Liver (tissue), 9 donors: ENCODE measurements around the gene ERBB4. TPM values are rescaled to one million over a fixed set of nuclear protein-coding genes. Genes with fewer than 3 reads are reported as not detected.

Experiments used
- DNase-seq: peaks from one replicate; pipeline ENCODE4 v3.0.0-alpha.2; 2017; ENCODE audit warnings: low spot score
- H3K27ac ChIP-seq, 2 donors: one replicate each; pipeline ENCODE4 v1.7.0; 2013; ENCODE audit warnings: inconsistent platforms in 2 of 2, low read length in 2 of 2, control low read depth in 1 of 2, low read depth in 1 of 2, mild to moderate bottlenecking in 1 of 2
- H3K27me3 ChIP-seq, 4 donors: one replicate each; pipeline versions ENCODE4 v1.6.1 to v1.7.0; 2013; ENCODE audit warnings: low read length in 3 of 4, inconsistent platforms in 1 of 4, mild to moderate bottlenecking in 1 of 4, moderate library complexity in 1 of 4; ENCODE audit not compliant: control insufficient read depth in 4 of 4, insufficient read depth in 4 of 4
- H3K36me3 ChIP-seq, 4 donors: one replicate each; pipeline versions ENCODE4 v1.6.1 to v1.7.0; 2013; ENCODE audit warnings: low read length in 3 of 4, mild to moderate bottlenecking in 3 of 4, low read depth in 1 of 4, moderate library complexity in 1 of 4; ENCODE audit not compliant: control insufficient read depth in 4 of 4, insufficient read depth in 3 of 4
- H3K4me1 ChIP-seq, 4 donors: one replicate each; pipeline versions ENCODE4 v1.6.1 to v1.7.0; 2013; ENCODE audit warnings: low read length in 3 of 4, mild to moderate bottlenecking in 3 of 4, moderate library complexity in 1 of 4; ENCODE audit not compliant: control insufficient read depth in 4 of 4, insufficient read depth in 4 of 4
- H3K4me3 ChIP-seq, 3 donors: one replicate each; pipeline versions ENCODE4 v1.6.1 to v1.7.0; 2013; ENCODE audit warnings: low read length in 3 of 3, control low read depth in 1 of 3, low read depth in 1 of 3, mild to moderate bottlenecking in 1 of 3
- H3K9ac ChIP-seq, 2 donors: one replicate each; pipeline ENCODE4 v1.7.0; 2013; ENCODE audit warnings: low read length in 2 of 2, mild to moderate bottlenecking in 2 of 2, moderate library complexity in 2 of 2, control low read depth in 1 of 2, low read depth in 1 of 2
- H3K9me3 ChIP-seq, 4 donors: one replicate each; pipeline versions ENCODE4 v1.6.1 to v1.7.0; 2013; ENCODE audit warnings: low read length in 3 of 4; ENCODE audit not compliant: control insufficient read depth in 4 of 4
- EGR1 ChIP-seq, 2 donors: IDR thresholded peaks; 2 replicates each; pipeline ENCODE4 v1.6.1; 2016 to 2018; ENCODE audit warnings: antibody characterized with exemption in 2 of 2, low read depth in 2 of 2
- FOXA1 ChIP-seq: IDR thresholded peaks from 2 replicates; pipeline ENCODE4 v1.6.1; 2016; ENCODE audit warnings: antibody characterized with exemption
- FOXA2 ChIP-seq: IDR thresholded peaks from 2 replicates; pipeline ENCODE4 v1.6.1; 2016; ENCODE audit warnings: antibody characterized with exemption
- GABPA ChIP-seq, 2 donors: IDR thresholded peaks in 1 of 2; conservative IDR thresholded peaks in 1 of 2; 2 replicates each; pipeline ENCODE4 v1.6.1; 2016; ENCODE audit warnings: antibody characterized with exemption in 2 of 2, mild to moderate bottlenecking in 1 of 2, moderate library complexity in 1 of 2
- HNF4A ChIP-seq, 2 donors: conservative IDR thresholded peaks; 2 replicates each; pipeline ENCODE4 v1.6.1; 2016; ENCODE audit warnings: antibody characterized with exemption in 2 of 2, mild to moderate bottlenecking in 2 of 2
- HNF4G ChIP-seq: IDR thresholded peaks from 2 replicates; pipeline ENCODE4 v1.6.1; 2016; ENCODE audit warnings: antibody characterized with exemption
- JUND ChIP-seq, 2 donors: IDR thresholded peaks; 2 replicates each; pipeline ENCODE4 v1.6.1; 2016; ENCODE audit warnings: antibody characterized with exemption in 2 of 2
- NR2F2 ChIP-seq: IDR thresholded peaks from 2 replicates; pipeline ENCODE4 v1.6.1; 2016; ENCODE audit warnings: antibody characterized with exemption
- RAD21 ChIP-seq, 2 donors: IDR thresholded peaks; 2 replicates each; pipeline ENCODE4 v1.6.1; 2016; ENCODE audit warnings: antibody characterized with exemption in 2 of 2, mild to moderate bottlenecking in 2 of 2
- RXRA ChIP-seq, 2 donors: IDR thresholded peaks; 2 replicates each; pipeline ENCODE4 v1.6.1; 2017 to 2018; ENCODE audit warnings: antibody characterized with exemption in 2 of 2, mild to moderate bottlenecking in 1 of 2
- SP1 ChIP-seq: IDR thresholded peaks from 2 replicates; pipeline ENCODE4 v1.6.1; 2018; ENCODE audit warnings: antibody characterized with exemption, mild to moderate bottlenecking
- TAF1 ChIP-seq: conservative IDR thresholded peaks from 2 replicates; pipeline ENCODE4 v1.6.1; 2016; ENCODE audit warnings: antibody characterized with exemption, mild to moderate bottlenecking
- YY1 ChIP-seq: IDR thresholded peaks from 2 replicates; pipeline ENCODE4 v1.6.1; 2016; ENCODE audit warnings: antibody characterized with exemption, mild to moderate bottlenecking
- WGBS: extraction: QIAGEN DNeasy Blood & Tissue Kit; methylation state at CpG from one replicate; pipeline ENCODE4 v1.1.7; 2013; 5-methylcytosine and 5-hydroxymethylcytosine counted together
- polyA plus RNA-seq, 2 donors: library from polyadenylated mRNA; stranded (reverse) in 1 of 2; unstranded in 1 of 2; fragments of 200-250 nt in 1 of 2; fragments of >200 nt in 1 of 2; fragmentation: Nextera tagmentation in 1 of 2; extraction: Ambion mirVana in 1 of 2; gene quantifications; one replicate each; pipeline versions ENCODE4 v1.2.1 to v1.2.3, GENCODE V29; 2013 to 2015
- total RNA-seq, 2 donors: library from RNA; depleted of rRNA; stranded (reverse); fragments of >200 nt; gene quantifications; one replicate each; pipeline ENCODE4 v1.2.3, GENCODE V29; 2014
- TF ChIP-seq, protein P1 (sequence below): IDR thresholded peaks from 2 replicates; pipeline ENCODE4 v1.6.1; 2016; ENCODE audit warnings: antibody characterized with exemption, mild to moderate bottlenecking
- TF ChIP-seq, protein P2 (sequence below): IDR thresholded peaks from 2 replicates; pipeline ENCODE4 v1.6.1; 2016; ENCODE audit warnings: antibody characterized with exemption
- TF ChIP-seq, protein P3 (sequence below): IDR thresholded peaks from 2 replicates; pipeline ENCODE4 v1.6.1; 2016; ENCODE audit warnings: antibody characterized with exemption
- TF ChIP-seq, protein P4 (sequence below): IDR thresholded peaks from 2 replicates; pipeline ENCODE4 v1.6.1; 2016; ENCODE audit warnings: antibody characterized with exemption
- TF ChIP-seq, protein P5 (sequence below): fragments of 150-350 bp; IDR thresholded peaks from 2 replicates; pipeline ENCODE4 v1.5.1; 2017; ENCODE audit warnings: improper control_type of control experiment, low read depth, low read length; ENCODE audit not compliant: missing input control
- donor health status: healthy.
- donor health status: healthy.
- donor health status: healthy.
- donor health status: healthy.
- donor health status: healthy.

Gene ERBB4
- total and polyA plus RNA-seq, 4 donors: 0.03 to 0.42 TPM; not detected in 2

DNA sequence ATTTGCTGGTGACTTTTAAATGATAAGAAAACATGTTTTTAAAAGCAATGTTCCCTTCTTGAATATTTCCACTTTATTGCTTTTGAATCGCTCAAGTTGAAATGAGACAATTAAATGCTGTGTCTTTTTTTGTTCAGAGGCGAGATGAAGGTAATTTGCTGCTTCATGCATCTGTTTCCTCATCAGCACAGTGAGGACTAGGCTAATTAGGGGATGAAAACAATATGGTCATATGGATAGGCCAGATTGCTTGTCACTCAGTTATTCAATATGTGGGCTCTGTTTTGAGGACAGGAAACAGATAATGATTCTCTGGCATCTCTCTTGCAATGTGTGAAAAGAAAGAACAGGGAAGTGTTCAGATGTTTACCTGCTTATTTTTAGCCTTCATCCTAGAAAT is 61.0 kb downstream of the ERBB4 start:
- H3K27me3 ChIP-seq: no peaks in the 10 kb centered on the region
- no peak overlapping the region for H3K27ac ChIP-seq
- H3K9ac ChIP-seq: no peak overlapping the region
- no peaks in the 10 kb centered on the region for H3K4me1 ChIP-seq
- no peak overlapping the region for H3K4me3 ChIP-seq
- no peaks in the 10 kb centered on the region for H3K9me3 ChIP-seq
- no peak for DNase-seq
- WGBS: 77% methylated on average over 2 of the region's 2 CpGs
- no peaks in the 10 kb centered on the region for H3K36me3 ChIP-seq
- TF ChIP-seq HNF4A (conservative IDR thresholded peaks at IDR 0.05) (no peak), GABPA (IDR thresholded peaks at IDR 0.05 in 1 of 2, conservative IDR thresholded peaks at IDR 0.05 in 1 of 2) (no peak), RAD21 (IDR thresholded peaks at IDR 0.05) (no peak), RXRA (IDR thresholded peaks at IDR 0.05) (no peak), NR2F2 (no peak), FOXA1 (no peak), TAF1 (no peak), HNF4G (no peak), EGR1 (IDR thresholded peaks at IDR 0.05; ENCODE audit: low read depth in 2 of 2) (no peak)
- TF ChIP-seq, protein P1, sequence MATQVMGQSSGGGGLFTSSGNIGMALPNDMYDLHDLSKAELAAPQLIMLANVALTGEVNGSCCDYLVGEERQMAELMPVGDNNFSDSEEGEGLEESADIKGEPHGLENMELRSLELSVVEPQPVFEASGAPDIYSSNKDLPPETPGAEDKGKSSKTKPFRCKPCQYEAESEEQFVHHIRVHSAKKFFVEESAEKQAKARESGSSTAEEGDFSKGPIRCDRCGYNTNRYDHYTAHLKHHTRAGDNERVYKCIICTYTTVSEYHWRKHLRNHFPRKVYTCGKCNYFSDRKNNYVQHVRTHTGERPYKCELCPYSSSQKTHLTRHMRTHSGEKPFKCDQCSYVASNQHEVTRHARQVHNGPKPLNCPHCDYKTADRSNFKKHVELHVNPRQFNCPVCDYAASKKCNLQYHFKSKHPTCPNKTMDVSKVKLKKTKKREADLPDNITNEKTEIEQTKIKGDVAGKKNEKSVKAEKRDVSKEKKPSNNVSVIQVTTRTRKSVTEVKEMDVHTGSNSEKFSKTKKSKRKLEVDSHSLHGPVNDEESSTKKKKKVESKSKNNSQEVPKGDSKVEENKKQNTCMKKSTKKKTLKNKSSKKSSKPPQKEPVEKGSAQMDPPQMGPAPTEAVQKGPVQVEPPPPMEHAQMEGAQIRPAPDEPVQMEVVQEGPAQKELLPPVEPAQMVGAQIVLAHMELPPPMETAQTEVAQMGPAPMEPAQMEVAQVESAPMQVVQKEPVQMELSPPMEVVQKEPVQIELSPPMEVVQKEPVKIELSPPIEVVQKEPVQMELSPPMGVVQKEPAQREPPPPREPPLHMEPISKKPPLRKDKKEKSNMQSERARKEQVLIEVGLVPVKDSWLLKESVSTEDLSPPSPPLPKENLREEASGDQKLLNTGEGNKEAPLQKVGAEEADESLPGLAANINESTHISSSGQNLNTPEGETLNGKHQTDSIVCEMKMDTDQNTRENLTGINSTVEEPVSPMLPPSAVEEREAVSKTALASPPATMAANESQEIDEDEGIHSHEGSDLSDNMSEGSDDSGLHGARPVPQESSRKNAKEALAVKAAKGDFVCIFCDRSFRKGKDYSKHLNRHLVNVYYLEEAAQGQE: no peak
- TF ChIP-seq, protein P2, sequence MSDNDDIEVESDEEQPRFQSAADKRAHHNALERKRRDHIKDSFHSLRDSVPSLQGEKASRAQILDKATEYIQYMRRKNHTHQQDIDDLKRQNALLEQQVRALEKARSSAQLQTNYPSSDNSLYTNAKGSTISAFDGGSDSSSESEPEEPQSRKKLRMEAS: no peak
- TF ChIP-seq, protein P3, sequence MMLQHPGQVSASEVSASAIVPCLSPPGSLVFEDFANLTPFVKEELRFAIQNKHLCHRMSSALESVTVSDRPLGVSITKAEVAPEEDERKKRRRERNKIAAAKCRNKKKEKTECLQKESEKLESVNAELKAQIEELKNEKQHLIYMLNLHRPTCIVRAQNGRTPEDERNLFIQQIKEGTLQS: no peak

DNA sequence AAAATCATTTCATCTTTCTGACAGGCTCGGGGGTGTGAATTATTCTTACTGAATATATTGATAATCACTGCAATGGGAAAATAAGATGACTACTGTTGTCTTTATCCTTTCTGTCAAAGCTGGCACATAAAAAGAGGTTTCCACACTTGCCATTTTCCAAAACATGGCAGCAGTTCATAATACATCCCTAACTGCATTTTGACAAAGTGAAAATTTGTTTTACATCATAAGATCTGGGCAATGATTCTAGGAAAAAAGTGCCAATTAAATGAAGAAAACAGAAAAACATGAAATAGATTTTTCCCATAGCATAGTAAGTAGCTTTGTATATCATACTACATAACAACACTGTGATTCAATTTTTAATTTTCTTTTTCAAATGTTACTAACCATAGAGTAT is 65.4 kb downstream of the ERBB4 start:
- Histone ChIP-seq H3K27ac (no peak overlapping the region), H3K9ac (no peak overlapping the region), H3K4me3 (no peak overlapping the region), H3K9me3 (no peaks in the 10 kb centered on the region), H3K36me3 (no peaks in the 10 kb centered on the region), H3K27me3 (no peaks in the 10 kb centered on the region), H3K4me1 (no peaks in the 10 kb centered on the region)
- no peak for TF ChIP-seq FOXA1
- no peak for TF ChIP-seq RAD21 (IDR thresholded peaks at IDR 0.05)
- TF ChIP-seq HNF4A (conservative IDR thresholded peaks at IDR 0.05): no peak
- TF ChIP-seq, protein P4, sequence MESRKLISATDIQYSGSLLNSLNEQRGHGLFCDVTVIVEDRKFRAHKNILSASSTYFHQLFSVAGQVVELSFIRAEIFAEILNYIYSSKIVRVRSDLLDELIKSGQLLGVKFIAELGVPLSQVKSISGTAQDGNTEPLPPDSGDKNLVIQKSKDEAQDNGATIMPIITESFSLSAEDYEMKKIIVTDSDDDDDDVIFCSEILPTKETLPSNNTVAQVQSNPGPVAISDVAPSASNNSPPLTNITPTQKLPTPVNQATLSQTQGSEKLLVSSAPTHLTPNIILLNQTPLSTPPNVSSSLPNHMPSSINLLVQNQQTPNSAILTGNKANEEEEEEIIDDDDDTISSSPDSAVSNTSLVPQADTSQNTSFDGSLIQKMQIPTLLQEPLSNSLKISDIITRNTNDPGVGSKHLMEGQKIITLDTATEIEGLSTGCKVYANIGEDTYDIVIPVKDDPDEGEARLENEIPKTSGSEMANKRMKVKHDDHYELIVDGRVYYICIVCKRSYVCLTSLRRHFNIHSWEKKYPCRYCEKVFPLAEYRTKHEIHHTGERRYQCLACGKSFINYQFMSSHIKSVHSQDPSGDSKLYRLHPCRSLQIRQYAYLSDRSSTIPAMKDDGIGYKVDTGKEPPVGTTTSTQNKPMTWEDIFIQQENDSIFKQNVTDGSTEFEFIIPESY: no peak
- TF ChIP-seq, protein P3: no peak
- TF ChIP-seq EGR1 (IDR thresholded peaks at IDR 0.05; ENCODE audit: low read depth in 2 of 2): no peak
- TF ChIP-seq NR2F2: no peak
- TF ChIP-seq JUND (IDR thresholded peaks at IDR 0.05): no peak
- no peak for TF ChIP-seq SP1
- no peak for TF ChIP-seq FOXA2
- TF ChIP-seq, protein P2: no peak
- TF ChIP-seq GABPA (IDR thresholded peaks at IDR 0.05 in 1 of 2, conservative IDR thresholded peaks at IDR 0.05 in 1 of 2): no peak
- no peak for TF ChIP-seq RXRA (IDR thresholded peaks at IDR 0.05)
- TF ChIP-seq HNF4G: no peak
- TF ChIP-seq, protein P5, sequence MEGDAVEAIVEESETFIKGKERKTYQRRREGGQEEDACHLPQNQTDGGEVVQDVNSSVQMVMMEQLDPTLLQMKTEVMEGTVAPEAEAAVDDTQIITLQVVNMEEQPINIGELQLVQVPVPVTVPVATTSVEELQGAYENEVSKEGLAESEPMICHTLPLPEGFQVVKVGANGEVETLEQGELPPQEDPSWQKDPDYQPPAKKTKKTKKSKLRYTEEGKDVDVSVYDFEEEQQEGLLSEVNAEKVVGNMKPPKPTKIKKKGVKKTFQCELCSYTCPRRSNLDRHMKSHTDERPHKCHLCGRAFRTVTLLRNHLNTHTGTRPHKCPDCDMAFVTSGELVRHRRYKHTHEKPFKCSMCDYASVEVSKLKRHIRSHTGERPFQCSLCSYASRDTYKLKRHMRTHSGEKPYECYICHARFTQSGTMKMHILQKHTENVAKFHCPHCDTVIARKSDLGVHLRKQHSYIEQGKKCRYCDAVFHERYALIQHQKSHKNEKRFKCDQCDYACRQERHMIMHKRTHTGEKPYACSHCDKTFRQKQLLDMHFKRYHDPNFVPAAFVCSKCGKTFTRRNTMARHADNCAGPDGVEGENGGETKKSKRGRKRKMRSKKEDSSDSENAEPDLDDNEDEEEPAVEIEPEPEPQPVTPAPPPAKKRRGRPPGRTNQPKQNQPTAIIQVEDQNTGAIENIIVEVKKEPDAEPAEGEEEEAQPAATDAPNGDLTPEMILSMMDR: no peak
- no peak for TF ChIP-seq TAF1
- TF ChIP-seq, protein P1: no peak
- TF ChIP-seq YY1: no peak
- DNase-seq: no peak
- 50% methylated on average over 1 of the region's 1 CpG for WGBS
